ENCODE measurements around the gene AACS. TPM values are rescaled to one million over a fixed set of nuclear protein-coding genes. Genes with fewer than 3 reads are reported as not detected.

Gene AACS
- total and polyA plus RNA-seq, 2 experiments from 2014 or later, result 24.2 to 33.2 TPM

DNA sequence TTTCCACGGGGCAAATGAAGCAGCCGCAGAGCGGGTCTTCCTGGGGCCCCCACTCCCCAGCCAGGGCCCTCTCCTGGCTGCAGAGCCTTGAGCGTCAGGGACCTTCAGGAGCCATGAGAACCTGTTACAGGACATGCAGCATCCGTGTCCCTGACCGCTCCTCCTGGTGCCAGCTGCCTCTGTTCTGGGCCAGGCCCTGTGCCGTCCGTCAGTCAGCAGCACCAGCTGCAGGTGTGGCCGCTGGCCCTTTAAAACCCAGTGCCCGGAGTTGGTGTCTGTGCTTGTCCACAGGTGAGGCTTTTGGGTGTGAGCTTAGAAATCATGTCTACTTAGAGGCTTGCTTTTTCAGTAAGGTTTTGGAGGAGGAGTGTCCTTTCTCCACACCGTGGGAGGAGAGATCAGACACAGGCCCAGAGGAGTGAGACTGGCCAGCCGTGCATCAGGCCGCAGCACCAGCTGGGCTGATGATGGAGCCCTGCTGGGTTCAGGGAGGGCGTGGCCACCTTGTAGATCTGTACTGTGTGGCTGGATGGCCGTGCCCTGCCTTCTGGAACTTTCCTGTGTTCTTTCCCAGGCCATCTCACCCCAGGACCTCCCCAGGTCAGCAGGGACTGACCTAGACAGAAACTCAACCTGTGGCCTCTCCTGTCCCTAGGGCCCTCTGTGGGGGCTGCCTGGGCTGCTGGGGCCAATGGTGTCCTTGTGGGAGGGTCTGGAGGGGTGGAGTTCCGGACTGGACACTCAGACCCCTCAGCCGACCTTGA, 27.1 kb downstream of the AACS start:
- Histone ChIP-seq H3K27ac (peak overlapping the region; percentile 89), H3K79me2 (peaks cover 9% of the 10 kb centered on the region), H4K20me1 (ENCODE audit: insufficient read depth, poor library complexity, severe bottlenecking) (no peaks in the 10 kb centered on the region), H2AFZ (no peak overlapping the region), H3K4me2 (peak overlapping the region; percentile 65), H3K4me3 (no peak overlapping the region), H3K9me3 (ENCODE audit: low read depth) (no peaks in the 10 kb centered on the region), H3K27me3 (no peaks in the 10 kb centered on the region), H3K4me1 (ENCODE audit: insufficient read depth) (peaks cover 12% of the 10 kb centered on the region), H3K36me3 (replicated peaks; ENCODE audit: insufficient read depth, low read depth) (no peaks in the 10 kb centered on the region), H3K9me2 (replicated peaks; ENCODE audit: insufficient read depth) (no peaks in the 10 kb centered on the region)
- WGBS (ENCODE audit: low lambda C conversion rate, missing lambda C conversion rate), result 89% methylated on average over 17 of the region's 17 CpGs
- DNase-seq (ENCODE audit: low spot score), result no peak
- TF ChIP-seq, protein P1, sequence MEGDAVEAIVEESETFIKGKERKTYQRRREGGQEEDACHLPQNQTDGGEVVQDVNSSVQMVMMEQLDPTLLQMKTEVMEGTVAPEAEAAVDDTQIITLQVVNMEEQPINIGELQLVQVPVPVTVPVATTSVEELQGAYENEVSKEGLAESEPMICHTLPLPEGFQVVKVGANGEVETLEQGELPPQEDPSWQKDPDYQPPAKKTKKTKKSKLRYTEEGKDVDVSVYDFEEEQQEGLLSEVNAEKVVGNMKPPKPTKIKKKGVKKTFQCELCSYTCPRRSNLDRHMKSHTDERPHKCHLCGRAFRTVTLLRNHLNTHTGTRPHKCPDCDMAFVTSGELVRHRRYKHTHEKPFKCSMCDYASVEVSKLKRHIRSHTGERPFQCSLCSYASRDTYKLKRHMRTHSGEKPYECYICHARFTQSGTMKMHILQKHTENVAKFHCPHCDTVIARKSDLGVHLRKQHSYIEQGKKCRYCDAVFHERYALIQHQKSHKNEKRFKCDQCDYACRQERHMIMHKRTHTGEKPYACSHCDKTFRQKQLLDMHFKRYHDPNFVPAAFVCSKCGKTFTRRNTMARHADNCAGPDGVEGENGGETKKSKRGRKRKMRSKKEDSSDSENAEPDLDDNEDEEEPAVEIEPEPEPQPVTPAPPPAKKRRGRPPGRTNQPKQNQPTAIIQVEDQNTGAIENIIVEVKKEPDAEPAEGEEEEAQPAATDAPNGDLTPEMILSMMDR (IDR thresholded peaks at IDR 0.05; ENCODE audit: poor library complexity), result no peak
- TF ChIP-seq EZH2 (IDR thresholded peaks at IDR 0.05; ENCODE audit: borderline replicate concordance) (no peak), EZH2phosphoT487 (IDR thresholded peaks at IDR 0.05; ENCODE audit: low read depth, severe bottlenecking, unreplicated experiment) (no peak)

DNA sequence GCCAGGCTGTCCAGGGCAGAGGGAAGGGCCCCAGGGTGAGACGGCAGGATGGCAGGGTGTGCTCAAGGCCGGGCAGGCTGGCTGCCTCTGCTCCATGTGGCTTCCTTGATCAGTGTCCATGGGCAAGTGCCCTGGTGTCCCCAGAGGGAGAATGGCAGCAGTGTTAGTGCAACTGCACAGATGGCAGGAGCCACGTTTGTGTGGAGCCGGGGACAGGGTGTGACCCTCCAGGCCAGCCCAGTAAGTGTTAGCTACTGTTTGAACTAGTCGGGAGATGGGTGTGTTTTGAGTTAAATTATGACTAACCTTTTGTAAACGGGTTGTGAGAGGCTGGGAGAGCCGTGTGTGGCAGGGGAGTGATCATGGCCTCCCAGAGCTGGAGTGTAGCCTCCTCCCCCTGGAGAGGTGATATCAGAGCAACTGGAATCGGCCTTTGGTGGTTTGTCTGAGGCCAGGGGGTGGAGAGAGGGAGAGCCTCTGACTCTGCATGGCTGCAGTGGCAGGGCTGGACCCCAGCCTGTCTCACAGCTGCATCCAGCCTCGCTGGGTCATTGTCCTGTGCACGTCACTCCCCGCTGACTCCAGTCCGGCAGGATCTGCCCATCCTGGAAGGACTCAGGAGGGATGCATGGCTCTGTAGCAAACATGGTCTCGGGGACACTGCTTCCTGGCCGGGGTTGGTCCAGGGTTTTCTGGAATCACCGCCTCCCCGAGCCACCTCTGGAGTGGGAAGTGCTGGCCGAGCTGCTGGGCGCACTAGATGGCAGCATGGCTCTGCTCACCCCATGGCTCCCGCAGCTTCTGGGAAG, 27.8 kb downstream of the AACS start:
- H3K9me3 ChIP-seq (ENCODE audit: low read depth), result no peaks in the 10 kb centered on the region
- H3K27ac ChIP-seq, result peak overlapping the region; percentile 89
- 57% methylated on average over 18 of the region's 19 CpGs for WGBS (ENCODE audit: low lambda C conversion rate, missing lambda C conversion rate)
- TF ChIP-seq EZH2phosphoT487 (IDR thresholded peaks at IDR 0.05; ENCODE audit: low read depth, severe bottlenecking, unreplicated experiment) (no peak), EZH2 (IDR thresholded peaks at IDR 0.05; ENCODE audit: borderline replicate concordance) (no peak)
- TF ChIP-seq, protein P1 (IDR thresholded peaks at IDR 0.05; ENCODE audit: poor library complexity), result peak; percentile 23
- peak overlapping the region; percentile 65 for H3K4me2 ChIP-seq
- H3K9me2 ChIP-seq (replicated peaks; ENCODE audit: insufficient read depth), result no peaks in the 10 kb centered on the region
- no peaks in the 10 kb centered on the region for H3K36me3 ChIP-seq (replicated peaks; ENCODE audit: insufficient read depth, low read depth)
- no peak overlapping the region for H2AFZ ChIP-seq
- peak; percentile 78 for DNase-seq (ENCODE audit: low spot score)
- peaks cover 9% of the 10 kb centered on the region for H3K79me2 ChIP-seq
- no peaks in the 10 kb centered on the region for H3K27me3 ChIP-seq
- H3K4me1 ChIP-seq (ENCODE audit: insufficient read depth), result peaks cover 12% of the 10 kb centered on the region
- no peaks in the 10 kb centered on the region for H4K20me1 ChIP-seq (ENCODE audit: insufficient read depth, poor library complexity, severe bottlenecking)
- no peak overlapping the region for H3K4me3 ChIP-seq

DNA sequence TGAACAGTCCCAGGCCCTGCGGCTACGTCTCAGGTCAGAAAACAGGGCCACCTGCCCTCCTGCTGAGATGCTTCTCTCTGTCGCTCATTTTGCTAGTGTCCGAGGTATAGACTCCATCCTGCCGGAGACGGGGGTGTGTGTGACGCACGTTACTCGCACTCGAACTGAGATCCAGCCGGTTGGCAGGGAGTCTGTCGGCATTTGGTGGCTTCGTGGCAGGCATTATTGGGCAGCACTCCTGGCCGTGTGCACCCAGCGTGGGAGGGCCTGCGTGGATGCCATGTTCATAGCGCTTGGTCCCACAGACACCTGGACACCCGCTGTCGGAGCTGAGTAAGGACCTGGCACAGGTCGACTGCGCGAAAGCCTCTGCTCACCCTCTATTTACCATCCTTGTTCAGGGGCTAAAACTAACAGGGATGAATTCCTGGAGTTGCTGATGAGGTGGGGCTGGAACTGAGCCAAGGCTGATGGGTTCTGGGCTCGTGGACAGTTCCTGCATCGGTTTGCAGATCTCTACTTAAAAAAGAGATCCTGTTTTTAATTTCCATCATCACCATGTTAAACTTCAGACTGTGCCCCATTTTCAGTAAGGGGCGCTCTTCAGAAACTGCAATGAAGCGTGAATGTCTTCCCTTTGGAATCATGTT, 28.6 kb downstream of the AACS start:
- peaks cover 9% of the 10 kb centered on the region for H3K79me2 ChIP-seq
- H4K20me1 ChIP-seq (ENCODE audit: insufficient read depth, poor library complexity, severe bottlenecking), result no peaks in the 10 kb centered on the region
- no peak overlapping the region for H2AFZ ChIP-seq
- H3K27me3 ChIP-seq, result no peaks in the 10 kb centered on the region
- H3K36me3 ChIP-seq (replicated peaks; ENCODE audit: insufficient read depth, low read depth), result no peaks in the 10 kb centered on the region
- no peak for DNase-seq (ENCODE audit: low spot score)
- no peak for TF ChIP-seq EZH2phosphoT487 (IDR thresholded peaks at IDR 0.05; ENCODE audit: low read depth, severe bottlenecking, unreplicated experiment)
- TF ChIP-seq, protein P1 (IDR thresholded peaks at IDR 0.05; ENCODE audit: poor library complexity), result no peak
- no peak for TF ChIP-seq EZH2 (IDR thresholded peaks at IDR 0.05; ENCODE audit: borderline replicate concordance)
- H3K9me2 ChIP-seq (replicated peaks; ENCODE audit: insufficient read depth), result no peaks in the 10 kb centered on the region
- no peak overlapping the region for H3K4me3 ChIP-seq
- WGBS (ENCODE audit: low lambda C conversion rate, missing lambda C conversion rate), result 88% methylated on average over 26 of the region's 26 CpGs
- H3K27ac ChIP-seq, result peak overlapping the region; percentile 89
- H3K9me3 ChIP-seq (ENCODE audit: low read depth), result no peaks in the 10 kb centered on the region
- peak overlapping the region; percentile 65 for H3K4me2 ChIP-seq
- peaks cover 12% of the 10 kb centered on the region for H3K4me1 ChIP-seq (ENCODE audit: insufficient read depth)

All from hepatocyte (in vitro differentiated cells).